Hematopoietic multipotent progenitor cell treated with erythropoietin and hydrocortisone succinate and interleukin-3 and kit ligand, for 15 days (in vitro differentiated cells): ENCODE results near the gene ABCG4.
"Not testable (repeated sequence)": the region's sequence is repeated elsewhere in the genome, so short reads cannot be mapped to it uniquely, and the experiment has no call there.

Source experiments
- DNase-seq: peaks from one replicate; pipeline ENCODE4 v3.0.0-alpha.2; 2015; ENCODE audit warnings: low spot score

The ABCG4 gene

DNA sequence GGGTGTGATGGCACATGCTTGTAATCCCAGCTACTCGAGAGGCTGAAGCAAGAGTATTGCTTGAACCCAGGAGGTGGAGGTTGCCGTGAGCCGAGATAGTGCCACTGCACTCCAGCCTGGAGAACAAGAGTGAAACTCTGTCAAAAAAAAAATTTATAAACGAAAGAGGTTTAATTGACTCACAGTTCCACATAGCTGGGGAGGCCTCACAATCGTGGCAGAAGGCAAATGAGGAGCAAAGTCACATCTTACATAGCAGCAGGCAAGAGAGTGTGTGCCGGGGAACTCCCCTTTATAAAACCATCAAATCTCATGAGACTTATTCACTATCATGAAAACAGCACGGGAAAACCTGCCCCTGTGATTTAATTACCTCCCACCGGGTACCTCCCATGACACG is 35.5 kb downstream of the ABCG4 start:
- not testable (repeated sequence) for DNase-seq

DNA sequence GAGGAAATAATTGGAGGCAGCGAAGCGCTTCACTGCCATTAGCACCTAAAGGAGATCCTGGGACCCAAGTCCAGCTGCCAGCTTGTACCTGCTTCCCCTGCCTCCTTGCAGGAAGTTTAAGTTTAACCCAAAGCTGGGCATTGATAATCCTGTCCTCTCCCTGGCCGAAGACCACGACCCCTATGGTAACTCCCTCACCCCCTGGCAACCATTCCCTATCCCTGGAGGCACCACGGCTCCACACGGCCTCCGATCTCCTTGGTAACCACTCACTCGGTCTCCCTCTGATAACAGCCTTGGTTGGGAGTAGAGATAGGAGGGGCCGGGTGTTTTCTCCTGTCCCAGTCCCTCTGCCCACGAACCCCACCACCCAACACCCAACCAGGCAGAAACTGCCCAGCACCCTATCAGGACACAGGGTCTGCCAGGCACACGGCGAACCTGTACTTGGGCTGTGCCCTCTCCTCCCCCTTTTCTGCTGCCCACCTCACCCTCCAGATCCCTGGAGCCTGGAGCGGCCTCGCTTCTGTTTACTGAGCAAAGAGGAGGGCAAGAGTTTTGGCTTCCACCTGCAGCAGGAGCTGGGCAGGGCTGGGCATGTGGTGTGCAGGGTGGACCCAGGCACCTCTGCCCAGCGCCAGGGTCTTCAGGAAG is 37.3 kb downstream of the ABCG4 start:
- no peak for DNase-seq

DNA sequence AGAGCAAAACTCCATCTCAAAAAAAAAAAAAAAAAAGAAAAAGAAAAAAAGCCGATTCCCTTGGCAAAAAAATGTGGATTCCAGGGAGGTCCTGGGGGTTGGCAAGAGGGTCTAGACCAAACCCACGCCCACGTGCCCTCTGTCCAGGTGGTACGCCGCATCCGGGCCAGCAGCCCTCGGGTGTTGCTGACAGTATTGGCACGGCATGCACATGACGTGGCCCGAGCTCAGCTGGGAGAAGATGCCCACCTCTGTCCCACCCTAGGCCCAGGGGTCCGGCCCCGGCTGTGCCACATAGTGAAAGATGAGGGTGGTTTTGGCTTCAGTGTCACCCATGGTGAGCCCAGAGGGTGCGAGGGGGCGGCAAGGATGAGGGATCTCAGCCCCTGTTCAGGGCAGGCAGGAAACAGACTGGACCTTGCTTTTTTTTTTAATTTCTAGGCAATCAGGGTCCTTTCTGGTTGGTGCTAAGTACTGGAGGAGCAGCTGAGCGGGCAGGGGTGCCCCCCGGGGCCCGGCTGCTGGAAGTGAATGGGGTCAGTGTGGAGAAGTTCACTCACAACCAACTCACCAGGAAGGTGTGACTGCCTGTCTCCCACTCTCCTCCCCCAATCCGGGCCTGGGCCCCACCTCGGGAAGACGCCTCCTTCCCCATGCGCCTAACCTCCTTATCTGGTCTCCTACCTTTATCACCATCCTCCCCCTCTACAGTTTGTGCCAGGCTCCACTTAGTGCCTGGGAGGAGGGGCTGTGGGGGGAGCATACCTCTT is 38.5 kb downstream of the ABCG4 start:
- no peak for DNase-seq

DNA sequence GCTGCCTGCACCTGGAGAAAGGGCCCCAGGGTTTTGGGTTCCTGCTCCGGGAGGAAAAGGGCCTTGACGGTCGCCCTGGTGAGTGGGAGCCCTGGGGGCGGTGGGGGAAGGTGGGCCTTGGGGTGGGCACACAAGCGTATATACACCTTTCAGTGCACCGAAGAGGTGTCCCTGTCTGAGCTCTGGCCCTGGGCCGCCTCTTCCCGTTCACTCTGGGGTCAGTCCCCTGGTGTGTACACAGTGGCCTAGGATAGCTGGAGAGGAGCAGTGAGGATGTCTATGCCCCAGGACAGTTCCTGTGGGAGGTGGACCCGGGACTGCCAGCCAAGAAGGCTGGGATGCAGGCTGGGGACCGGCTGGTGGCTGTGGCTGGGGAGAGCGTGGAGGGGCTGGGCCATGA is 39.2 kb downstream of the ABCG4 start:
- DNase-seq, result no peak

DNA sequence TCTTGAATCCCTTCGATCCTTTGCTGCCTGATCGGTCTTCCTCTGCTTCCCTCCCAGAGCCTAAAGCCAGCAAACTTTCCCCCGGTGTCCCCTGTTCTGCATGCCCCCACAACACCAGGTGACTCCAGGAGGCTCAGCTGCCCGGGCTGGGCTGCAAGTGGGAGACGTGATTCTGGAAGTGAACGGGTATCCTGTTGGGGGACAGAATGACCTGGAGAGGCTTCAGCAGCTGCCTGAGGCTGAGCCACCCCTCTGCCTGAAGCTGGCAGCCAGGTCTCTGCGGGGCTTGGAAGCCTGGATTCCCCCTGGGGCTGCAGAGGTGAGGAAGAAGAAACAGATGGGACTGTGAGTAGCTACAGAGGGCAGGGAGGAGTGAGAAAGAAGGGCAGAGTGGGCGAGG is 40.0 kb downstream of the ABCG4 start:
- no peak for DNase-seq

DNA sequence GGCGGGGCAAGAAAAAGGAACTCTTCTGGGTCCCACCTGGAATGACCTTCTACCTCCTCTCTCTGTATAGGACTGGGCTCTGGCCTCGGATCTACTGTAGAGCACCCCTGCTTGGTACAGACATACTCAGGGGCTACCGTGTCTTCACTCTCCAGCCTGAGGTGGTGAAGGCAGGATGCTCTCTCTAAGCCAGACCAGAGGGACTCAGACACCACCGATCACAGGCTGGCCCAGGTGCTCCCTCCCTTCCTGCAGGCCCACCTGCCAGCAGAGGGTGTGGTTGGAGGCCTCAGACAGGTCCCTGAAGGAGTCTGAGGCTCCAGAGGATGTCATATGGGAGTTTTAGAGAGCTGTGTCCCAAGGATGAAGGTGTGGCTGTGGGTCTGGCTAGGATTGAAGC is 40.5 kb downstream of the ABCG4 start:
- no peak for DNase-seq

DNA sequence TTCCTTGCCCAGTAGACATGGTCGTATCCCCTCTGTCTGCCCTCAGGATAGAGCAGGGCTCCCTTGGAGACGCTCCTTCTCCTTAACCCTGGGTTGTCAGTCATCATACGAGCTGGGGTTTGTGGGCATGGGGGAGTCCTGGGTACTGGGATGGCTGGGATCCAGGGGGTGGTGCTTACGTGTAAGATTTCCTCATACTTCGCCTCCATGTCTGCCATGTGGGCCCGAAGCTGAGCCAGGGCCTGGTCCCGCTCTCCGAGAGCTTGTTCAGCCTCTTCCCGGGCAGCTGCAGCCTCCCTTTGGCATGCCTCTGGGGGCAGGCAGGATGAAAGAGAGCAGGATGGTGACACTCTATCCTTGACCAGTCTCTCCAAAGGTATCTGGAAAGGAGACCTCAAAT is 41.7 kb downstream of the ABCG4 start:
- no peak for DNase-seq

DNA sequence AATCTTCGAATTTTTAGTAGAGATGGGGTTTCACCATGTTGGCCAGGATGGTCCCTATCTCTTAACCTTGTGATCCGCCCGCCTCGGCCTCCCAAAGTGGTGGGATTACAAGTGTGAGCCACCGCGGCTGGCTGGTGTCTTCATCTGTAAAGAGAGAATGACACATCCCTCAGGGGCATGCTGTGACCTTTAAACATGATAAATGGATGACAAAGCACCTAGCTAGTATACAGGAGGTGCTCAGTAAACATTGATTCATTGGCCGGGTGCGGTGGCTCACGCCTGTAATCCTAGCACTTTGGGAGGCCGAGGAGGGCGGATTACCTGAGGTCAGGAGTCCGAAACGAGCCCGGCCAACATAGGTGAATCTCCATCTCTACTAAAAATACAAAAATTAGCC is 42.4 kb downstream of the ABCG4 start:
- DNase-seq, result not testable (repeated sequence)

DNA sequence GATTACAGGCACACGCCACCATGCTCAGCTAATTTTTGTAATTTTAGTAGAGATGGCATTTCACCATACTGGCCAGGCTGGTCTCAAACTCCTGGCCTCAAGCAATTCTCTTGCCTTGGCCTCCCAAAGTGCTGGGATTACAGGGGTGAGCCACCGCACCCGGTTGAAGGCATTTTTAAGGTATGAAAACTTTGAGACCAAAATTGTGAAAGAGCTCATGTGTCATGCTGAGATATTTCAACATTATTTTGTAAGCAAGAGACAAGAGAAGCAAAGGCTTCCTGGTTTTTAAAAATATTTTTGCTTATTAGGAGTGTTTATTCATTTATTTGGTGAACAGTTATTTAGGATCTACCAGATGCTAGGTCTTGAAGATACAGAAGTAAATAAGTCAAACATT is 43.3 kb downstream of the ABCG4 start:
- DNase-seq, result no peak

DNA sequence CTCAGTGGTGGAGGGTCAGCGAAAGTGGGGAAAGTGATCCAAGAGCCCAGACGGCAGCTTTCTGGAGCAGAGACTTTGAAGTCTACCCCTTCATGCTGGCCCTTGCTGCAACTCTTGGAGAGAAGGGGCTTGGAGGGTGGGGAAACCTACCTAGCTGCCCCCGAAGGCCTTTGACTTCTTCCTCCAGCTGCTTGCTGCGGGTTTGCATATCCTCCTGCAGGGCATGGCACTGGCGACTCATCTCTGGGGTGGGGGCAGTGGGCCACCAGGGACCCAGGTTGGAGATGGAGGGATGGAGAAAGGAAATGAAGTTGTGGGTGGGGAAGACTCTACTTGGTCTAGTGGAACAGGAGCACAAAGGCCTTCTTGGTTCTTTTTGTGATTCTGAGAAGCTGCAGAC is 44.1 kb downstream of the ABCG4 start:
- DNase-seq, result no peak

DNA sequence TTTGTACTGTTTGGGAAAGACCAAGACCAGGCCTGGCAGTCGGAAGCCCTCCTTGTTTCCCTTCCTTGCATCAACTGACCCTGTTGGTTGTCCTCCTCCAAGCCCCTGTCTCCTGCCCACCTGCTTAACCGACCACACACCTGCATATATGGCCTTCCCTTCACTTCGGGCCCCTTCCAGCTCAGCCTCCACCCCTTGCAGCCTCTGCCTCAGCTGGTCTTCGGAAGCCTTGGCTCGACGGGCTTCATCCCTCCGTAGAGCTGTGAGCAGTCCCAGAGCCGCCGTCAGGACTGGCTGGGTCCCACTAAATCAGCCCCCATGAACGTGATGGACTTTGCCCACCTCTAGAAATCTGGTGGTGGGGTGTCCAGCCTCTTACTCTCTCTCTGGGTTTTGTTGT is 44.8 kb downstream of the ABCG4 start:
- no peak for DNase-seq

DNA sequence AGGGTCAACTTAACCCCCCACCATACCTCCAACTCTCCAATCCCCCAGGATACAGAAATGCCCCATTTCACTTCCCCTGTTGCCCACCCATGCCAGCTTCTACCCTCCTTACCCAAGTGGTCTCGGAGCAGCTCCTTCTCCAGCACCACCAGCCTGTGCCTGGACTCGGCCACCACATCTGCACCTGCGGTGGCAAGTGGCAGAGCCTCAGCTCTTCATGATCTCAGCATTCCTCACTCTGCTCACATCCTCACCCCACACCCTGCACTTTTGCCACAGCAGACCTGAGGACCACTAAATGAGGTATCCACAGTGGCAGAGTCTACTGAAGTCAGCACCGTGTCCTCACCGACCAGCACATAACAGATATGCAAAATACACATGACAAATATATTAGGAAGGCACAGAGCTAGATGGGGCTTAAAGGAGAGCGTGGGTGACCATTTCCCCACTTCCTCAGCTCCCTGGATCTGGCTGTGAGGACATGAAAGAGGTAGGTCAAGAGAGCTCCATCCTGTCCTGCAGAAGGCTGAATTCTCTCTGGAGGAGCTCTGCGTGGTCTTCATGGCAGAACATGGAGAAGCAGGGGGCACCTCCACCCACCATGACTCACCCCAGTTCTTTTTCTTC is 46.1 kb downstream of the ABCG4 start:
- no peak for DNase-seq

DNA sequence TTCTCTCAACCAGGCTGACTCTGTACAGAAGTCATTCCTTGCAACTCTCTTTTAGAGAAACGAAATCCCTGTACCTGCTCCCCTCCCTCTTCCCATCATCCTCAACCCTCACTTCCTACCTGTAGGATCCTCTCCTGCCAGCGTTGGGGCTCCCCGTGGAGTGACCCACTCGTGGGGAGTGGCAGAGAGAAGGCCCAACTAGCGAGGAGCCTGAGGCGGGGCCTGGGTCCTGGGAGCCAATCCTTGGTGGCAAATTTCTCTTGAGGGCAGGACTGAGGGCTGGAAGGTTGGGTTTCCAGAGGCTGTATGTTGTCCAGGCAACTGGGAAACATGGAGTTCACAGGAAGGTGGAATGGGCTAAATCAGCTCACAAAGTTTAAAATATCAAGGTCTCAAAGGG is 46.8 kb downstream of the ABCG4 start:
- no peak for DNase-seq

DNA sequence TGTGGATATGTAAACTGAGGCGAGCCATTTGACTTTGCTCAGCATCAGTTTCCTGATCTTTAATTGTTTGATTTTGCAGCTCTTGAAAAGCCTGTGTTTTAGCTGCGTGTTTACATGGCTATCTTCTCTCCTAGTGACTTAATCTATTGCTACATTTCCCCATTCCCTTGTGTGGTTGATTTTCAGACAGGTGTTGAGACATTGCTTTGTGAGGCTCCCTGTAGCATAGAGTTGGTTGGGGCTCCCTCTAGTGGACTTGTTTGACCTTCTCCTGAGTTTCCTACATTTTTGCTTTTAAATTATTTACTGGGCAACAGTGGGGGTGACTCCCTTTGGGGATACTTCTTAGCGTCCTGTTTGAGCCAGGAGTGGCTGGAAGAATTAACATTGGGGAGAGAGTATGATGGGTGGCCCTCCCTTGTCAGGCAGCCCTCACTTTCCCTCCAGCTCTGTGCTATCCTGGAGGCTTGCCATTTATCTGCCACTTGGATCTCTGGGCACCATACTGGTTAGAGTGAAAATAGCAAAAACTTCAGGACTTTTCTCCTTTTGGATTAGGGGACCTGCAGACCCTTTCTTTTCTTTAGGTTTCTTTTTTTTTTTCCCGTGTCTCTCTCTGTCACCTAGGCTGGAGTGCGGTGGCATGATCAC is 48.1 kb downstream of the ABCG4 start:
- peak; percentile 81 for DNase-seq

DNA sequence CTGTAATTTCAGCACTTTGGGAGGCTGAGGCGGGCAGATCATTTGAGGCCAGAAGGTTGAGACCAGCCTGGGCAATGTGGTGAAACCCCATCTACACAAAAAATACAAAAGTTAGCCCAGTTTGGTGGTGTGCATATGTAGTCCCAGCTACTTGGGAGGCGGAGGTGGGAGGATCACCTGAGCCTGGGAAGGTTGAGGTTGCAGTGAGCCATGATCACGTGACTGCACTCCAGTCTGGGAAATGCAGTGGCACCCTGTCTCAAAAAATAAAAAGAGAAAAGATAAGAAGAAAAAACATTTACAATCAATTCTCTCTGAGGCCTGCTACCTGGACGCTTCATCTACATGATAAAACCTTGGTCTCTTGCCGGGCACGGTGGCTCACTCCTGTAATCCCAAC is 50.1 kb downstream of the ABCG4 start:
- no peak for DNase-seq

DNA sequence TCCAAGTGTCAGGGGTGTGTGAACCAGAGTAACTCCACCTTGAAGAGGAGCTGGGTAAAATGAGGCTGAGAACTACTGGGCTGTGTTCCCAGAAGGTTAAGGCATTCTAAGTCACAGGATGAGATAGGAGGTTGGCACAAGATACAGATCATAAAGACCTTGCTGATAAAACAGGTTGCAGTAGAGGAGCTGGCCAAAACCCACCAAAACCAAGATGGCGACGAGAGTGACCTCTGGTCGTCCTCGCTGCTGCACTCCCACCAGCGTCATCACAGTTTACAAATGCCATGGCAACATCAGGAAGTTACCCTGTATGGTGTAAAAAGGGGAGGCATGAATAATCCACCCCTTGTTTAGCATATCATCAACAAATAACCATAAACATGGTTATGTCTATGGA is 52.4 kb downstream of the ABCG4 start:
- DNase-seq, result not testable (repeated sequence)

DNA sequence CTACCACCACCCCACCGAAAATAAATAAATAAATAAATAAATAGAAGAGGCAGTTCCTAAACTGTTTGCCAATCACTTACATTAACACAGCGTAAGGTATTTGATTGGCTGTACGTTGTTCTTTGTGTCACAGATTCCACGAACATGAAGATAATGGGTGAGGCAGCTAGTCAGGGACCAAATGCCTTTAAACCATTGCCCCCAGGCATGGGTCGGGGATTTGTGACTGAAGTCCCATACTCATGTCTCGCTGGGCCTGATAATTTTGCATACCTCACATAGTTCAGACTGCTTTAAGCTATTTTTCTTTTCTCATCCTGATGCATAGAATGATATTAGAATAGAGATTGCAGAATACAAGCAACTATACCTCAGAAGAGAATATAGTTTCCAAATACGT is 53.7 kb downstream of the ABCG4 start:
- DNase-seq, result no peak

DNA sequence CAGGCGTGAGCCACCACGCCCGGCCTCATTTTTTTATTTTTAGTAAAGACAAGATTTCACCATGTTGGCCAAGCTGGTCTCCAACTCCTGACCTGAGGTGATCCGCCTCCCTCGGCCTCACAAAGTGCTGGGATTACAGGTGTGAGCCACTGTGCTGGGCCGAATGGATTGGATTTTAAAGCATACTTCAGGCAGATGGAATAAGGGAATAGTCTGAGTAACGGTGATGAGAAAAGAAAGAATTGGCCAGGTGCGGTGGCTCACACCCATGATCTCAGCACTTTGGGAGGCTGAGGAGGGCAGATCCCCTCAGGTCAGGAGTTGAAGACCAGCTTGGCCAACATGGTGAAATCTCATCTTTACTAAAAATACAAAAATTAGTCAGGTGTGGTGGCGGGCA is 55.2 kb downstream of the ABCG4 start:
- DNase-seq, result no peak

DNA sequence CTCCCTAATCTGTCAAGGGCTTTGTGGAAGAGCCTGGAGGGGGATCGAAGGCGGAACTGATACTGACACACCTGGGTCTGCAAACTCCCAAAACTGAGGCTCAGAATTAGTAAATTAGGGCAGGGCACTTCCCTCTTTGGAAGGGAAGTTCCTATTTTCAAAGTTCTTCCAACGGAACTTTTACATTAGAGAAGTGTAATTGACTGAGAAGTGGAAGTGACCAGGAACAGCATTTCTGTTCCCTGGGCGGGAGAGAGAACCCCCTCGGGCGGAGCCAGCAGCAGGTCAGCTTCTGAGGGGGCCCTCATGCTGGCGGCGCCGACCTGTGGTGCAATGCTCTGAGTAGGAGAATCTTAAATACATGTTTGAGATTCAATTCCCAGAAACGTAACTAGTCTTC is 56.2 kb downstream of the ABCG4 start:
- DNase-seq, result no peak

DNA sequence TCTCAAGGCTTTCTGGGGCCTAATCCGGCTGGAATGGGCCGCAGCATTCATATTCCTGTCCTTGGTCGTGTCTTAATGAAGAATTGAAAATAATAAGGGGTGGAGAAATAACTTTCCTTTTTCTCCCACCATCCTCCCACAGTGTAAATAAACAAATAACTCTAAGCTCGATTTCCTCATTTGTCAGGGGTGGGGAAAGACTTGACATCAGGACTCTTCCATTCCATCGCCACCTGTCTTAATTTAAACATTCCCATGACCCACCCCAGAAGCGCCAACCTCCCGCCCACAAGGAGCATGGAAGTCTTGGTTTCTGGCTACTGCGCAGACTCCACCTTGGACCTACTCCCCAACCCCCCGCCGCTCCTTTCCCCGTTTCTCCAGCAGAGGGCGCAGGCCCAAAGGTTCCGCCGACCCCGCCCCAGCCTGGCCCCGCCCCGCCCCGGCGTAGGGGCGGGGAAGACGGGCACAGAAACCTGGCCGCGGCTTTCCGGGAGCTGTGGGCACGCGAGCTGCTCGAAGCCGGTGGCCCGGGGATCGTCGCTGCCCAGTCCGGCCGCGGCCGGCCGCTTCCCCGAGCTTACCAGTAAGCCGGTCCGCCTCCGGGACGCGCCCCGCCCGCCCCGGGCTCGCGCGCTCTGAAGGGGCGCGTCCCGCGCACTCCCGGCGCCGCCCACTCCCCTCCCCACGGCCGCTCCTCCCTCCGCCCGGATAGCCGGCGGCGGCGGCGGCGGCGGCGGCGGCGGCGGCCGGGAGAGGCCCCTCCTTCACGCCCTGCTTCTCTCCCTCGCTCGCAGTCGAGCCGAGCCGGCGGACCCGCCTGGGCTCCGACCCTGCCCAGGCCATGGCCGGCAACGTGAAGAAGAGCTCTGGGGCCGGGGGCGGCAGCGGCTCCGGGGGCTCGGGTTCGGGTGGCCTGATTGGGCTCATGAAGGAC is 57.0 kb downstream of the ABCG4 start, which contains the start of gene CBL:
CBL (plus strand) TSS at position 766 of the 937 bp plus-strand sequence; CDS start at position 845, 79 bp downstream.
- peak; percentile 94 for DNase-seq

DNA sequence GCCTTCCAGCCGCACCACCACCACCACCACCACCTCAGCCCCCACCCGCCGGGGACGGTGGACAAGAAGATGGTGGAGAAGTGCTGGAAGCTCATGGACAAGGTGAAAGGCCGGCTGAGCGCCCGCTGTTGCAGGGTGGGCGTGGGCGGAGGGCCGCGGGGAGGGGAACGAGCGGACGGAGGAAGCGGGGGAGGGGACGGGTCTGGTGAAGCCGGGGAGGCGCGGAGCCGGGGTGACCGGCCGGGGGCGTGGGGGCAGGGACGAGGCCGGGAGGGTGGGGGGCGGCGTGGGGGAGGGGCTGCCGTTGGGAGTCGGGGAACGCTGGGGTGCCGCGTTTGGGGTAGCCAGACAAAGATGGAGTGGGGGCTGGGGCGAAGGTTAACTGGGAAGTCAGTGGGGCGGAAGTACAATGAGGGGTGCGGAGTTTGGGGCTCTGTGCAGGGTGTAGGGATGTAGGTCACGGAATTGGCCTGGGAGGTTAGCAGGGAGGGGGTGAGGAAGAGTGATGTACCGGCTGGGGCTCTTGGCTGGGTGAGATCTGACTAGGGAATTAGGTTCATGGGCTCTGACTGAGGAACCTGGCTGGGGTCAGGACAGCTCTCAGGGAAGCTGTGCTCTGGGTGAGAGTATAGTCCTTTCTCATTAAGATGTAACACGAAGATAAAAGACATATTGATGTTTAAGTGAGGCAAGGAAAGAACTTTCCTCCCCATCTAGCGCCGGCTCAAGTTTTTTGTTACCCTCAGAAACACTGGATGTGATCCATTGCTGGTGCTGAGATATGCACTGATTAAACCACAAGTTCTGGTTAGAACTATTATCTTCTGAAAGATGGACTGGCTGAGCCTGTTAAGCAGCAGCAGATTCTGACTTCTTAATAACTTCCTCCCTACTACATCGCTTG is 57.9 kb downstream of the ABCG4 start:
- no peak for DNase-seq
